HG02840 (cell line): Measurements from ENCODE around the gene SNRPA1.

Experiments used
- ATAC-seq: cut with Tn5 transposase; IDR thresholded peaks from one replicate; pipeline ENCODE4 v1.9.1; 2021; ENCODE audit warnings: mild to moderate bottlenecking, moderate library complexity, moderate number of reproducible peaks; ENCODE audit not compliant: unreplicated experiment, low FRiP score

SNRPA1 gene

DNA sequence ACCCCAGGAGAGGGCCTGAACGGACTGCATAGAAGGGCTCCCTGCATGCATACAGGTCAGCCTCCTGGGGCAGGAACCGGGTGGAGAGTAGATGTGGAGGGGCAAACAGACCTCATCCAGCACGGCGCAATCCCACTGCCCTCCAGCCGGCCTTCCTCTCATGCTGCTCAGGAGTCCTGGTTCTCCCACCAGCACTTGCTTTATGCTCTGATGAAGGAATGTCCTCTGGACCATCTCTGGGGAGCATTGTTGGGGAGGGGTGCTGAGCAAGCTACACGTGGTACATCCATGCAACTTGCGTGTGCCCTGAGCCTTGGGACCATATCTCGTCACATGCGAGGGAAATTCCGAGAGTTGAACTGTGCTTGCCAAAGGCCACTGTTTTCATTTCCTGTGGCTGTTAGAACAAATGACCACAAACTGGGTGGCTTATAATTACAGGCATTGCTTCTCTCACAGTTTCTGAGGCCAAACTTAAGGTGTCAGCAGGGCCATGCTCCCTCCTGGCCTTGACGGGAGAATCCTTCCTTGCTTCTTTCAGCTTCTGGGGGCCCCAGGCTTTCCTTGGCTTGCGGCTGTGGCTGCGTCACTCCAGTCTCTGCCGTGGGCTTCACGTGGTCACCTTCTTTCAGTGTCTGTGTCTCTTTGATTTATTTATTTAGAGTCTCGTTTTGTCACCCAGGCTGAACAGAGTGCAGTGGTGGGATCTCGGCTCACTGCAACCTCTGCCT is 30.0 kb downstream of the SNRPA1 start:
- no peak for ATAC-seq

GRCh38 chr15:101264011-101264410 is 31.0 kb downstream of the SNRPA1 start:
- no peak for ATAC-seq

GRCh38 chr15:101262551-101262950 is 32.5 kb downstream of the SNRPA1 start:
- ATAC-seq, result no peak

DNA sequence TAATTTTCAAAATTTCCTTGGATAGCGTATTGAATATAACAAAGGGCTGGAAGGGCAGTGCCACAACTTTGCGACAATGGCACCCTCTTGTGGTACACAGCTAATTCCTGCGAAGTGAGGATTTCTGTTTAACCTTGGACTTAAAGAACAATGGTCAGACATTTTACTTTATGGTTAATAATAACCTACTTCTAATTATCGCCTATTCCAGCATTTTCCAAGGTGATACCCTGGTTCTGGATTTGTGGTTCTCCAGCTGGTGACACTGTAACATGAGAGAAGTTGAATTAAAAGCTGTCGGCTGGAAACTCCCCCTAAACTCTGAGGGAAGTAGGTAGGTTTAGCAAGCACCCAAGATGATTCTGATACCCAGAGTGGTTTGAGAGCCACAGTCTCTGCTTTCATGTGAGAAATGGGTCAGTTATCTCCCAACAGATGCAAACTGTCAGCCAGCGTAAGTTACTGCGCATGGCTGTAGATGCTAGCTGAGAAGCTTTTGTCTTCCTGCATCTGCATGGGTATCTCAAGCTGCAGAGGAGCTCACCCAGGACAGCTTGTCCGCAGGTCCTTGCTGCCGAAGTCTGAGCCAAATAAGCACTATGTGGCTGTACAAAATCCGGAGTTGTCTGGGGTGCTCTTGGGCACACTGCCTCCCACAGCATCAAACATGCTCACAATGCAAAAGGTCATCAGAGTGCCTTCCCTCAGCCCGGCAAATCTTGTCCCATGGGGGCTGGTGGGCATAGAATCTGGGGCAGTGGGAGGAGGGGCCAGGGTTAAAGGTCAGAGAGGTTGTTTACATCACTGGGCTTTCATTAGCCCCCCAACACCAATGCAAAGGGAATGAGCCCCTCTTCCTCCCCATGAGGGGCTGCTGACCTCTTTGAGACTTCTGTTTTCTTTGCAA is 36.6 kb downstream of the SNRPA1 start:
- no peak for ATAC-seq

- ATAC-seq, result no peak
Observed at GRCh38 chr15:101256757-101257156, 38.3 kb downstream of the SNRPA1 start.

DNA sequence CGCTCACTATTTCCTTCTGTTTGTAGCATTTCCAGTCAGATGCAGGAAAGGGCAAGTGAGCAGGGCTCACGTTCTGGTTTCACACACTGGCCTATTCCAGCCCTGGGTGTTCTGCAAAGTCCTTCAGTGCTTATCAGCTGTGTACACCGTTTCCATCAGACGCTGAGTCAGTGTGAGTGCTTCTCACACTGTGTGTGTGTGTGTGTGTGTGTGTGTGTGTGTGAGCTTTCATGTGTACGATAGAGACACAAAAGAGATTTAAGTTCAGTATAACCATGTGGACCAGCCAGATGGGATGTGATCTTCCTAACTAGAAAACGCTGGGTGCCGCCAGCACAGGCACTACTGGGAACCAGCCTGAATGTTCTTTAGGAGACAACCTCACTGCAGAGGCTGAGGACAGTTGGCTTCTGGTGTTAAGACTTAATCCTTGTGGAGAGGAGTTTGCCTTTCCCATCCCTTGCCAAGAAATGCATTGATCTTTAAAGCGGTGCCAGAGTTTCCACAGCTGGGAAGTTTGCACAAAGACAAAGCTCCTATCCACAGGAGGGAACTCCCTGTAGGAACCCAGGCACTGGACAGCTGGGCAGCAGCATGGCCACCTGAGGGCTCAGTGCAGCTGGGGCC is 39.3 kb downstream of the SNRPA1 start:
- ATAC-seq, result no peak

GRCh38 chr15:101255051-101255395 is 40.0 kb downstream of the SNRPA1 start:
- ATAC-seq, result no peak

GRCh38 chr15:101254157-101255050 is 40.6 kb downstream of the SNRPA1 start:
- no peak for ATAC-seq

GRCh38 chr15:101252836-101253235 is 42.2 kb downstream of the SNRPA1 start:
- no peak for ATAC-seq

DNA sequence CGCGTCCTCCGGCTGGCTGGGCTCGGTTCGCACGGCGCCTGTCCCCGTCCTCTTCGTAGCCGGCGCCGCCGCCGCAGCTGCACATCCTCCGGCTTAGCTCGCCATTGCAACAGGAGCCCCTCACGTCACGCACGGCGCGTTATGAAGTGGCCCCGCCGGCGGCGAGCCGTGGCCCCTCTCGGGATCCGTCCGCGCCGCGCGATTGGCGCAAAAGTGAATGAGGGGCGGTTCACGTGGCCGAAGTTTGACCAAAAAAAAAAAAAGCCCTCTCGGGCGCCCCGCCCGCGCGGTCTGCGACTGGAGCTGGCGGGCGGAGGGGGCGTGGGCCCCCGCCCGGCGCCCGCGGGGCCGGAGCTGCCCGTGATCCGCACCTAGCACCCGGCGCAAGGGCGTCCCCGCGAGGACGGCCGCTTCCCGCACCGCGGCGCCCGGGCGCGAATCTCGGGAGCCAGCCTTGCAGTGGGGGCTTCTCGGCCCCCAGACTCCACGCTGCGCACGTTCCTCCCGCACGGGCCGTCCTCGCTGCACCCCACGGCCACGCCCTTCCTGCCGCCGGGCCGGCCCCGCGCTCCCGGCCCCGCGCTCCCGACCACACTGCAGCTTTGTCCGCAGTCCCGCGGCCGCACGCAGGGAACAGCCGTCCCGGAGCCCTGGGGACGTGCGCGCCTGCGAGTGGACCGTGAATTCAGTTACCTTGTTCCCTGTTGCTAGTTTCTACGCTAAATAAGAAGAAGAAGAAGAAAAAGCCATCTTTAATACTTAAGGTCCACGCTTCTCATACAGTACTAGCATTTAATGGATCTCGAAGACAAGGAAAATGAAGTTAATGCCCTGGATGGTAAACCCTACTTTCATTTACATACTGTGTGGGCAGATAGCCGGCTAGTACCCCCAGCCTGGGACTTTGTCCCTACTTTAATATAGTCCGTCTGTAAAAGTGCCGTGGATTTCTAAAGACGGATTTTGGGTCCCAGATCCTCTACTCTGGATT is 42.9 kb downstream of the SNRPA1 start, which contains the start of gene CHSY1:
TSS of gene CHSY1 (minus strand) at position 219 of the 991 bp plus-strand sequence. CDS start 592 bp downstream, outside the sequence.
- ATAC-seq, result peak; percentile 75

- peak; percentile 37 for ATAC-seq
Observed at GRCh38 chr15:101250873-101251829, 43.9 kb downstream of the SNRPA1 start.

DNA sequence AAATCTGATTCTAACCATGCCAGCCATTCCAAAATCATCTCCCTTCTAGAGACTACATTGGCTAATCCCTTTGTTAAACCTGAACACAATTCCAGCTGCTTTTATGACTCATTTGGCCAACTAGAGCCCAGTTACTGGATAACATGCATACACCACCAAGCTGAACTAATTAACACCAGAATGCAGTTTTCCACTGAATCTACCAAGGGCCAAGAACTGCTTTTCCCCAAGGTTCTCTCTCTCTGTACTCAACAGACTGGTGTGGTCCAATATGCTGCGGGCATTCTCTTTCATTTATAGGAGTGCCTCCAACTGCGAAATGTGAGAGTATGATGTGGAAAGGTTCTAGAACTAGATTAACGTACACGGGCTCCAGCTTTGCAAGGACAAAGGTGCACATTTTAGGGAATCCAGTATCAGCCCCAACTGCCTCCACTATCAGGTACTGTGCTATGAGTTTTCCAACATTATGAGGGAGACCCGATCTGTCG is 44.7 kb downstream of the SNRPA1 start:
- ATAC-seq, result no peak

- no peak for ATAC-seq
Observed at GRCh38 chr15:101248274-101248673, 46.8 kb downstream of the SNRPA1 start.

GRCh38 chr15:101246824-101247745 is 48.0 kb downstream of the SNRPA1 start:
- ATAC-seq, result no peak

GRCh38 chr15:101246391-101246790 is 48.7 kb downstream of the SNRPA1 start:
- no peak for ATAC-seq

DNA sequence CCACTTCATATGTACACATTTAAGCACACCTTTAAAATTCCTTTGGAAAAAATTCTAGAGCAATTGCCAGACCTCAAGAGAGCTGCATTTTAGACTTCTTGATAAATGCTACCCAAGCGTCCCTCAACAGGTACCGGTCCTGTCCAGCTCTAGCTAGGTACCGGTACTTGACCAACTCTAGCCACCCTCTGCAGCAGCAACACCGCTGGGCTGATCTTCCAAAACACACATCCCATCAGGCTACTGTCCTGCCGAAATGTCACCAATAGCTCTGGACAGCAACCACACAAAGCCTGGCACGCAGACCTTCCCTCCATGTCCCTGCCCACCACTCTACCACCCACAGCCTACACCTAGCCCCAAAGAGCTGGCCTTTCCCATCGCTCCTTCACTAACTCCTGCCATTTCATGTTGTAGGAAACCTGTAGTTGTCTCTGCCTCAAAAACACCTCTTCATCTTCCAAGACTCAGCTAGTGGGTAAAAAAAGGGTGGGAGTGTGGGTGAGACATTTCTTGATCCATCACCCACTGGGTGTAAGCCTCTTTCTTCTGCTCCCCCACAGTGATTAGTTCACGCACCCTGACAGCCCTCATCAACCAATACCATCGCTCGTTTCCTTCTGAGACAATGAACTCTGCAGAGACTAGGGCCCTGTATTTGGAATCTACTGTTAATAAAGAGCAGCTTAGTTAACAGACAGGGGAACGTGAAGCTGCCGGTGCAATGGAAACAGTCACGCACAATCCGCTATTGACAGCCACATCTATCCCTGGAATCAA is 50.0 kb downstream of the SNRPA1 start:
- no peak for ATAC-seq
